Stimulated activated memory B cell treated with anti-CD40 and anti-IgM and Interleukin-4, amounts not matched to agents 10 μg/mL and 1 μg/mL and 100 μg/mL, for 72 hours (primary cell): ENCODE results near the gene FAM186B.

ENCODE experiments used
- ATAC-seq: fragments of 150-1000 bp; cut with Tn5 transposase; 2 replicates; pipeline ENCODE4 v1.10.0; 2021
- H3K27ac Mint-ChIP-seq: one replicate; pipeline ENCODE4 v1.8.0; 2022; ENCODE audit warnings: mild to moderate bottlenecking, mixed read lengths
- H3K27me3 Mint-ChIP-seq: one replicate; pipeline ENCODE4 v1.8.0; 2022; ENCODE audit warnings: mixed read lengths
- H3K36me3 Mint-ChIP-seq: one replicate; pipeline ENCODE4 v1.8.0; 2022; ENCODE audit warnings: mixed read lengths
- H3K4me1 Mint-ChIP-seq: one replicate; pipeline ENCODE4 v1.8.0; 2022; ENCODE audit warnings: mixed read lengths
- H3K4me3 Mint-ChIP-seq: one replicate; pipeline ENCODE4 v1.8.0; 2022; ENCODE audit warnings: mild to moderate bottlenecking, moderate library complexity, mixed read lengths
- H3K9me3 Mint-ChIP-seq: one replicate; pipeline ENCODE4 v1.8.0; 2022; ENCODE audit warnings: mixed read lengths

FAM186B gene

GRCh38 chr12:49546481-49546880, 59.0 kb downstream of the FAM186B start:
- Mint-ChIP-seq H3K4me1 (peaks cover 27% of the 10 kb centered on the region), H3K27me3 (peaks cover 59% of the 10 kb centered on the region), H3K9me3 (no peaks in the 10 kb centered on the region), H3K4me3 (no peak overlapping the region), H3K36me3 (no peaks in the 10 kb centered on the region), H3K27ac (no peak overlapping the region)
- ATAC-seq = no peak

DNA sequence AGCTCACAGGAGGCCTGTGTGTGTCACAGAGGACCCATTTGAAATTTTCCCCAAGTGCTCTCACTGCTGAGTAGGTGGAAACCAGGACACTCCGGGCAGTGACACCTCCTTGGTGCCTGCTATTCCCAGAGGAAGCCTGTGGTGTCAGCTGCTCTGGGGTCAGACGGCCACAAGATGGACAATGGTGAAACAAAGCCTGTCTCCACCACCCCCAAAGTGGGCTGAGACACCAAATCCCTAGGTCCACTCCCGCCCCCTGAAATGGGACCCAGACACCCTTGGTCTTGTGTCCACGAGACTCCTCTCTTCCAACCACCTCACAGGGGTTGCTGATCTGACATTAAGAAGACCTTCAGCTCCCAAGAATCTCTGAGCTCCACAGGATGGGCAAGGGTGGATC, 59.6 kb downstream of the FAM186B start:
- H3K27ac Mint-ChIP-seq = no peak overlapping the region
- no peaks in the 10 kb centered on the region for H3K9me3 Mint-ChIP-seq
- H3K4me1 Mint-ChIP-seq = peaks cover 34% of the 10 kb centered on the region
- no peaks in the 10 kb centered on the region for H3K36me3 Mint-ChIP-seq
- ATAC-seq = no peak
- no peak overlapping the region for H3K4me3 Mint-ChIP-seq
- H3K27me3 Mint-ChIP-seq = peaks cover 58% of the 10 kb centered on the region

- Mint-ChIP-seq H3K9me3 (no peaks in the 10 kb centered on the region), H3K27me3 (peaks cover 55% of the 10 kb centered on the region), H3K36me3 (no peaks in the 10 kb centered on the region), H3K4me1 (peaks cover 49% of the 10 kb centered on the region), H3K4me3 (no peak overlapping the region), H3K27ac (no peak overlapping the region)
- ATAC-seq = no peak
Measured at GRCh38 chr12:49543914-49544815, 61.3 kb downstream of the FAM186B start.

DNA sequence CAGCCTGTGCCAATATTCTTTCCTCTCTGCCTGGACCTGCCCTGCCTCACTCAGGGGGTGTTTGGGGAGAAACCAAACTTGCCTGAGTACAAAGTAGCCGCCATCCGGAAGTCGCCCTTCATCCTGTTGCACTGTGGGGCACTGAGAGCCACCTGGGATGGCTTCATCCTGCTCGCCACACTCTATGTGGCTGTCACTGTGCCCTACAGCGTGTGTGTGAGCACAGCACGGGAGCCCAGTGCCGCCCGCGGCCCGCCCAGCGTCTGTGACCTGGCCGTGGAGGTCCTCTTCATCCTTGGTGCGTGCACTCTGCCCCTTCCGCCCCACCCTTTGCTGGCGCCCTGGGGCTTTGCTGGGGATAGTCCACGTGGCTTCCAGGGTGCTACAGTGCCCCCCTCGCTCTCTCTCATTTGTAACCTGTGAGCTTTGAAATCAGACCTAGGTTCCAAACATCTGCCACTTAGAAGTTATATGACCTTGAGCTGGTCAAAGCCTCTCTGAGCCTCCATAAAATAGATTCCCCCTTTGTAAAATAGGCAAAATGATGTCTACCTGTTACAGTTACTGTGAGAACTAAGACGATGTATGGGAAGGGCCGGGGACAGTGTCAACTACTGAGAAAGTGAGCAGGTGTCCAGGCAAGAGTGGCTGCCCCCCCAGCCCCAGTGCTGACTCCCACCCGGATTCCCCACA, 62.1 kb downstream of the FAM186B start:
- peaks cover 47% of the 10 kb centered on the region for H3K27me3 Mint-ChIP-seq
- no peak overlapping the region for H3K27ac Mint-ChIP-seq

GRCh38 chr12:49542592-49543160, 62.8 kb downstream of the FAM186B start:
- Mint-ChIP-seq H3K27ac (no peak overlapping the region), H3K36me3 (no peaks in the 10 kb centered on the region), H3K9me3 (no peaks in the 10 kb centered on the region), H3K4me3 (no peak overlapping the region), H3K4me1 (peaks cover 44% of the 10 kb centered on the region), H3K27me3 (peaks cover 46% of the 10 kb centered on the region)
- ATAC-seq = no peak

More for the DNA sequence above, 62.1 kb downstream of the FAM186B start:
- Mint-ChIP-seq H3K9me3 (no peaks in the 10 kb centered on the region), H3K4me3 (no peak overlapping the region), H3K36me3 (no peaks in the 10 kb centered on the region), H3K4me1 (peaks cover 41% of the 10 kb centered on the region)
- no peak for ATAC-seq

DNA sequence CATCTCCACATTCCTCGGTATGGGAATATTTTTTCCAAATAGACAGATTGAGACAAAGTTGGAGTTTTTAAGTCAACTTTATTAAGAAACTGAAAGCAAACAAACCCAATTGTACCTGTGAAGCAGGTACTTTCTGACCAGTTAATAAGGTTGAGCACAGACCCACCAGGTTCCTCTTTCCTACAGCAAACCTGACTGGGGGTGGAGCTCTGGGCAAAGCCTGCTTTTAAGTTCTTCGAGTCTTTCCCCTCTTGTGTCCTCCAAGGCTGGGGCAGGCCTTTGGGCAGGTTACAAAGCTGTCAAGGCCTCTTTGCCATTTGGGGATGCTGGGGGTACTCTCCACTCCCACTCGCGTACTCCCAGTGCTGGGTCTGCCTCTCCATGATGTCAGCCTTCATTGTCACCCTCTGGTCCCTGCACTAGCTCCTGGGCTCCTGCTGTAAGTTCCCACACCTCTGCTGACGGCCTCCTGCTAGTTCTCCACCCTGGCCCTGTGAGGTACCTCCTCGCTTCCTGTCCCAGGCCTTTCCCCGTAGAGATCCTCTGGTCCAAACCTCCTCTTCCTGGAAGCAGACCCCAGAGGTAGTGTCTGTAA, 63.4 kb downstream of the FAM186B start:
- Mint-ChIP-seq H3K4me3 (no peak overlapping the region), H3K27me3 (peaks cover 46% of the 10 kb centered on the region), H3K9me3 (no peaks in the 10 kb centered on the region), H3K27ac (no peak overlapping the region), H3K36me3 (no peaks in the 10 kb centered on the region), H3K4me1 (peaks cover 47% of the 10 kb centered on the region)
- ATAC-seq = no peak

GRCh38 chr12:49541140-49541861, 64.1 kb downstream of the FAM186B start:
- Mint-ChIP-seq H3K4me3 (no peak overlapping the region), H3K27ac (no peak overlapping the region), H3K4me1 (peaks cover 54% of the 10 kb centered on the region), H3K9me3 (no peaks in the 10 kb centered on the region), H3K36me3 (no peaks in the 10 kb centered on the region), H3K27me3 (peaks cover 50% of the 10 kb centered on the region)
- ATAC-seq = no peak

GRCh38 chr12:49540229-49541139, 65.0 kb downstream of the FAM186B start:
- ATAC-seq = no peak
- H3K4me1 Mint-ChIP-seq = peaks cover 54% of the 10 kb centered on the region
- peak overlapping the region; percentile 67 for H3K4me3 Mint-ChIP-seq
- H3K27me3 Mint-ChIP-seq = peaks cover 49% of the 10 kb centered on the region
- peak overlapping the region; percentile 26 for H3K27ac Mint-ChIP-seq
- no peaks in the 10 kb centered on the region for H3K36me3 Mint-ChIP-seq
- no peaks in the 10 kb centered on the region for H3K9me3 Mint-ChIP-seq

- H3K4me1 Mint-ChIP-seq = peaks cover 47% of the 10 kb centered on the region
- H3K27ac Mint-ChIP-seq = peak overlapping the region; percentile 26
- H3K36me3 Mint-ChIP-seq = no peaks in the 10 kb centered on the region
- H3K4me3 Mint-ChIP-seq = peak overlapping the region; percentile 67
- H3K9me3 Mint-ChIP-seq = no peaks in the 10 kb centered on the region
- H3K27me3 Mint-ChIP-seq = peaks cover 49% of the 10 kb centered on the region
- no peak for ATAC-seq
Measured at GRCh38 chr12:49539406-49540228, 65.8 kb downstream of the FAM186B start.

DNA sequence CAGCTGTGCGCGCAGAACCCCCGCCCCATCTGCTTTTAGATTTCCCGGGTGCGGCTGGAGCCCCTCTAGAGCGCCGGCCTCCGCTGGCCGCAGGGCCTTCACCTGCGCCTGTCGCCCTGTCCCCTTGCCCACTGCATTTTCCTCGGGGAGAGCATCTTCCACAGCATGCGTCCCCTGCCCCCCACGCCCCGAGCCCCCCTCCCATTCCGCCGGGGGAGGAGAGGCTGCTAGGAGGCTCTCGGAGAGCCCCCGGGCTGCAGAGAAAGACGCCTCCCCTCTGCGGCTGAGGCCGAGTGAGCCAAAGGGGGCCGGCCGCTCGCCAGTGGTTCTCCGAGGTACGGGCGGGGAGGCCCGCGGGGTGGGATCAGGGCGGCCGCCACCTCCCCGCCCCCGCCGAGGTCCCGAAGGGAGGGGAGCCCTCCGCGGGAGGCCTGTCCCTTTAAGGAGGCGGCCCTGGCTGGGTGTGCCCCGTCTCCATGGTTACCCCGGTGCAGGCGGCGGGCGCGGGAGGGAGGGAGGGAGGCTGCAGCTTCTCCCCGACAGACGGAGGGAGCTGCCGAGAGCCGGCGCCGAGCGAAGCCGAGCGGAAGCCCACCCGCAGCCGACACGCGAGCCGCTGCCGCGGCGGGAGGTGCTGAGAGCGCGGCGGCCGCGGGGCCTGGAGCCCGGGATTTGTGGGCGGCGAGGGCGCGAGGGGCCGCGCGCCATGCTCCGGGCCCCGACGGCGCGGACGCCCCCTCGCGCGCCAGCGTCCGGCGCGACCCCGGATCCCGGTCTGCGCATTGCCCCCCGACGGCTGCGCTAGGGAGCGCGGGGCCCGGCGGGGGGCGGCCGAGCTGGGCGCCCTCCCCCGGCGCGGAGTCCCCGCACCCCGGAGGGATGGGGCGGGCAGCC, 66.7 kb downstream of the FAM186B start, which contains the start of gene KCNH3:
KCNH3 (plus strand) TSS at position 521 of the 894 bp plus-strand sequence. CDS start 387 bp downstream, outside the sequence.
- ATAC-seq = peak; percentile 81
- peak within 1 kb of the TSS; percentile 72 for H3K4me3 Mint-ChIP-seq
- H3K9me3 Mint-ChIP-seq = no peaks in the 10 kb centered on the region
- peaks cover 47% of the 10 kb centered on the region for H3K4me1 Mint-ChIP-seq
- peak within 1 kb of the TSS; percentile 26 for H3K27ac Mint-ChIP-seq
- H3K36me3 Mint-ChIP-seq = no peaks in the 10 kb centered on the region
- peaks cover 47% of the 10 kb centered on the region for H3K27me3 Mint-ChIP-seq

- peaks cover 47% of the 10 kb centered on the region for H3K4me1 Mint-ChIP-seq
- no peaks in the 10 kb centered on the region for H3K36me3 Mint-ChIP-seq
- no peak overlapping the region for H3K27ac Mint-ChIP-seq
- peak overlapping the region; percentile 80 for H3K4me3 Mint-ChIP-seq
- ATAC-seq = peak; percentile 5
- H3K9me3 Mint-ChIP-seq = no peaks in the 10 kb centered on the region
- peaks cover 47% of the 10 kb centered on the region for H3K27me3 Mint-ChIP-seq
Measured at GRCh38 chr12:49537752-49538509, 67.5 kb downstream of the FAM186B start.
